Stimulated activated CD4-positive, alpha-beta T cell treated with anti-CD3 and anti-CD28 coated beads, Interleukin-2, amount 100 ng/mL, for 4 hours (primary cell): ENCODE results near the gene ELMO1.

ENCODE experiments used
- DNase-seq: peaks from one replicate; pipeline ENCODE4 v3.0.0-alpha.2; 2020; ENCODE audit warnings: low read depth

Gene ELMO1

GRCh38 chr7:37344886-37345579 is 103.6 kb downstream of the ELMO1 start:
- DNase-seq: no peak

- peak; percentile 62 for DNase-seq
These were observed 105.8 kb downstream of the ELMO1 start for GRCh38 chr7:37342688-37343471.

GRCh38 chr7:37342176-37342687 is 106.4 kb downstream of the ELMO1 start:
- DNase-seq: no peak

DNA sequence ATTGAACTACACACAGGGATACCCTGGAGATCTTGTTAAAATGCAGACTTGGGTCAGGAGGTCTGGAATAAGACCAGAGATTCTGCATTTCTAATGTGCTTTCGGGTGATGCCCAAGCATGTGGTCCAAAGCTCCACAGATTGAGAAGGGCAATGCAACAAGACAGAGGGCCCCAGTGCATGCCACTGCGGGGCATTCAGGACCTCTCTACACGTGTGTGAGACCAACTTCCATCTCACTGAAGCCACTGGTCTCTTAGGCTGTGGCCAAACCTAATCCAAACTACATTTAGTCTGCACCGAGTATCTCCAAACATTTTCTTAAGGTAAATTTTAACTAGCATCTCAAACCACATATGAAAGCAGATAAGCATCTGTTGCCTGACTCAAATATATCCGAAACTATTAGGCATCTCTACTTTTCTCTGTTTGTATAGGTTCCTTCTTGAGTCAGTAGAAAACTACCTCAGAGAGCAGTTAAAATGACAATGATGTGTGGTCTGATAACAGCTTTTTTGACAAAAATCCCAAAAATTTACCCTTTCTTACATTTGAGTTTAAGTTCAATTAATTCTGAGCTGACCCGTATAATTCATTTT is 107.5 kb downstream of the ELMO1 start:
- DNase-seq: no peak

GRCh38 chr7:37338966-37339365 is 109.7 kb downstream of the ELMO1 start:
- DNase-seq: no peak

DNA sequence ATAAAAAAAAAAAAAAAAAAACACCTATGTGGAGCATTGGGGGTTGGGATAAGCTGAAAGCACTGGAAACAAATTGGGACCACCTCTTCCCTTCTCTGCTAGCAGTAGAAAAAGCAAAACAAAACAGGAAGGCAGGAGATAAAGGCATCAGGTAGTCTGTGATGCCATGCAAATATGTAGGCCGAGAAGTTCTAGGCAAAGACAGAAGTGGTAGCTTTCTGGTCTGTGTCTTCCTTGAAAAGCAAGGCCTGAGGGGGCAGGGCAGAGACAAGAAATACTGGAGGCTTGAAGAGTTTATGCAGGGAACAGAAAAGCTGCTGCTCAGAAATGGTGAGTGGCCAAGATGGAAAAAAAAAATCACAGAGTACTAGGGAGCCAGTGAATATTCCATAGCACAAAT is 111.1 kb downstream of the ELMO1 start:
- DNase-seq: no peak

- no peak for DNase-seq
These were observed 112.4 kb downstream of the ELMO1 start for GRCh38 chr7:37336259-37336658.

DNA sequence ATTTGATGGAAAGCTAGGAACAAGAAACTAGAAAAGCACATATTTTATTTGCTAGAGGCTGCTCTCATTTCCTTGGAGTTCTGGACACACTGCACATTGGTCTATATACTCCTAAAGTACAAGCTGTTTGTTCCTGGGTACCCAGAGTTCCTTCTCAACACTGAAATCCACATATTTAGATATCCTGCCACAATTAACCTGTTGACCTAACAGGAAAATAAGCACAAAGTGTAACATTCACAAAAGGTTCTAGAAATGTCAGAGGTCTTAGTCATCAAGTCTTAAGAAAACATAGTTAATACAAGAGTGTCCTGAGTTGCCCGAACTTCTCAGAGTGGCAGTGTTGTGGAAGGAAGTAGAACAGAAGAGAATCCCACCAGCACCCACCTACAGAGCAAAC is 115.6 kb downstream of the ELMO1 start:
- no peak for DNase-seq

GRCh38 chr7:37332243-37333016 is 116.2 kb downstream of the ELMO1 start:
- no peak for DNase-seq

DNA sequence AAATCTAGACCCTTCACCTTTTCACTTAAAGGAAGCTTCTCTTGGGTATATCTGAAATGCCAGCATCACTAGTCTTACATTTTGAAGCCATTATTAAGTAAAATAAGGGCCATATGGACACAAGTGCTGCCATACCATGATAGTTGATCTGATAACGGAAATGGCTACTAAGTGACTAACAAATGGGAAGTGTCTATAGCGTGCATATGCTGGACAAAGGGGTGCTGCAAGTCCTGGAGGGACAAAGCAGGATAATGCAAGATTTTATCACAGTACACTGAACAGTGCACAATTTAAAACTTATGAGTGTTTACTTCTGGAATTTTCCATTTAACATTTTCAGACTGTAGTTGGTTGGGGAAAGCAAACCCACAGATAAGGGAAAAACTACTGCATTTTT is 117.9 kb downstream of the ELMO1 start:
- DNase-seq: no peak

DNA sequence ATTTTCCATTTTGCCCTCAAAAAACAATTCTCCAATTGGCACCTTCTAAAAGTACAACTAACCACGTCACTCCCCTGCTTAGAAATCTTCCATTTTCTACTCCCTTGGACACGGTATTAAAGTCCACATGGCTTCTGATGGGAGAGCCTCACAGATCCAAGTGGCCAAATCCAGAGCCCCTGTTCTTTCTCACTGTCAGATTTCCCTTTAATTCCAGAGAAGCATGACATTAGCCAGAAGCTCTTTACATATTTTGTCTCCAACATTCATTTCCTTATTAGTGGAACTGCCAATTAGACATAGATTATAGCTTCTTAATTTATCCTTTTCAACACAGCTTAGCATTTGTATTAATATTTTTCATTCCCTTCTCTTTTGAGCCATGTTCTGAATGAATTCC is 118.7 kb downstream of the ELMO1 start:
- DNase-seq: no peak

GRCh38 chr7:37327288-37327687 is 121.4 kb downstream of the ELMO1 start:
- no peak for DNase-seq

- no peak for DNase-seq
These were observed 124.7 kb downstream of the ELMO1 start for GRCh38 chr7:37323966-37324365.

GRCh38 chr7:37322831-37323230 is 125.8 kb downstream of the ELMO1 start:
- DNase-seq: no peak

DNA sequence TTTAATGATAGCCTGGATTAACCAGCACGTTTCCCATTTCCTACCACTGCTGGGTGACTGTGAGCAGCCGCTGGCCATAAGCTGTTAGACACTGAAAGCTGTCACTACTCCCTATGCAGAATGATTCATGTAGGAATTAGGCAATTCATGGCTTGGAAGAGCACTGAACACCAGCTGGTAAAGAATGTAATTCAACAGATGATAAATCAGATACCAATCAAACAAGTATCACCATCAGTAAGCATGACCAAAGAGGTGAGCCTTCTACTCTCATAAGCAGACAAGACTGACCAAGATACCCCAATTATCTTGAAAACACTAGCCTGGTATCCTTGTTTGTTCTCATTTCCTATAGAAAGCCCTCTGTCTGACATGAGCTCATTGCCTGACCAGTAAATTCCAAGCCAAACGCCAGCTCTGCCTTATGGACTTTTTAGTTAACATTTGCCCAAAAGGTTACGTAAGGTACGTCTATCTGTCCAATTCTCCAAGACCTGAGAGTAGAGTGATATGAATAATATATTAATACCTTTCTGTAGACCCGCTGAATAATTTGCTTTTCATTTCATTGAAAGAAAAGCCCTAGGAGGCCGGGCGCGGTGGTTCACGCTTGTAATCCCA is 127.7 kb downstream of the ELMO1 start:
- DNase-seq: no peak

- no peak for DNase-seq
These were observed 128.4 kb downstream of the ELMO1 start for GRCh38 chr7:37320140-37320847.

GRCh38 chr7:37318541-37318940 is 130.1 kb downstream of the ELMO1 start:
- no peak for DNase-seq

DNA sequence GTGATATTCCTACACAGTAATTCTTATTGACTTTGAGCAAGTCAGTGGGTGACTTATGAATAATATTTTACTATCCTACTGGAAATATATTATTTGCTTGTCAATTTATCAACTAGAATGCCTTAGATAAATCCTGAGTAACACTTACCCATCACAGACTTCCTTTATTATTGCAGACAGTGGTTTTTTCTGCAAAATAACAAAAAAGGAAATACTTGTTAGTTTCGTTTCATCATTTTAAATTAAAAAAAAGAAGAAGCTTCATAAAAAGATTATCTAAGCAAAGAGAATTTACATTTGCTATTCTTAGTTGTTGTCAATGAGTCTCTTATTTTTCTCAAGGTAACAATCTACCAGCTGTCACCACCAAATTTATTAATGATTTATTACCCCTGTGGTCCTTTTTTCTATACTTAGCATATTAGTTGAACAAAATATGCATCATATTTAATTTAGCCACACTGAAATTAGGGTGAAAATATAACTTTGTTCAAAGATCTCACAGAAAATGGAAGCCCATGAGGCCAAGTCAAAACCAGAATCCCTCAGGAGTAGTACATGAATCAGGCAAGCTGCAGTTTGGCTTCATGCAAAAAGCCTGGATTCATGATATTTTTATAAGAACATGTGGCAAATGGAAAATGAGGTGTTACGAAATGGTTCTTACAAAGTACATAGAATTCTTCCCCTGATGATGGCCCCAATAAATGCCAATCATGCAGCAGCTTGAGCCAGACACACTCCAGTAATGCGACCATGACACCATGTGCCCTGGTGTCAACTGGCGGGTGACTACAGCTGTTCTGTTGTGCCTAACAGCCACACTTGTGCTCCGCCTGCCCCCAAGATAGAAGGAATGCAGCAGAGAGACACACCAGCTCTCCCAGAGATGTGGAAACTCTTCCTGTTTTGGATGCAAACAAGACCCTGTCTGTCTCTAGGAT is 132.6 kb downstream of the ELMO1 start:
- no peak for DNase-seq

GRCh38 chr7:37312608-37313007 is 136.1 kb downstream of the ELMO1 start:
- DNase-seq: no peak

GRCh38 chr7:37311355-37311754 is 137.3 kb downstream of the ELMO1 start:
- peak; percentile 23 for DNase-seq
